GM18867 (cell line): Measurements from ENCODE around the gene GRPEL1.
"Not testable (repeated sequence)": the region's sequence is repeated elsewhere in the genome, so short reads cannot be mapped to it uniquely, and the experiment has no call there.

ENCODE experiments used
- ATAC-seq: cut with Tn5 transposase; IDR thresholded peaks from one replicate; pipeline ENCODE4 v1.9.1; 2021; ENCODE audit warnings: mild to moderate bottlenecking, moderate library complexity; ENCODE audit not compliant: unreplicated experiment

GRPEL1 gene

DNA sequence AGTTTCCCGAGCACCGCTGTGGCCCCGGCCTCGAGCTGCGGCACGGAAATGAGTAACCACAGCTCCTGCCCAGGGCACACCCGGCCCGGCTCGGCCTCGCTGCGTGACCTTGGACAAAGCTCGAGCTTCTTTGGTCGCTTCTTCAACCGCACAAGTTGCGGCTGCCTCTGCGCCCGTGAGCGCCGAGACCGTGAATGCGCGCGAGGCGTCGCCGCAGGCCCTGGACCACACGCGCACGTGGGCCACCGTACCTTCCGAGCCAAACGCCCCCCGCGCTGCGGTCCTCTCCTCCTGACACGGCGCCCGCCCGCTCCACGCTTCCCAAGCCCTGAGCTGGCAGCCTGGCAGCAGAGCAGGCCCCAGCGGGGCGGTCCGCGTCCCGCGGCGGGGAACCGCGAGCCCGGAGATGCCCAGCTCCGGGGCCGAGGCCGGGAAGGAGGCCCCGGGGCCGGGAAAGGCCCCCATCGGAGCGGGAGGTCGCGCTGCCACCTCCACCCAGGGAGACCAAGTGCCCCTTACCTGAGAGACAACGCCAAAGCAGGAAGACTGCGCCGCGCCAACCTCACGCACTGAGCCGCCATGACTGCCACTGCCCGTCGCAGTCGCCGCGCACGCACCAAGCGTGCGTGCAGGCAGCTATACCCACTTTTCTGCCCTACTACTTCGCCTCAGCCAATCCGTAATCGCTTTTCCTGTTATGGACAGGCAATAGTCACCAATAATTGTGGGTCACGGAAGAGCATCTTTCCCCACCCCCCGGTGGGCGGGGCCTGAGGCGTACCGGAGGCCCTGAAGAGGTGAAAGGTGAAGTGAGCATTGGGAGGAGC is at the start of gene GRPEL1:
GRPEL1 (minus strand) TSS at position 613 of the 827 bp plus-strand sequence; CDS start at position 581, 32 bp downstream.
- ATAC-seq = peak; percentile 90

DNA sequence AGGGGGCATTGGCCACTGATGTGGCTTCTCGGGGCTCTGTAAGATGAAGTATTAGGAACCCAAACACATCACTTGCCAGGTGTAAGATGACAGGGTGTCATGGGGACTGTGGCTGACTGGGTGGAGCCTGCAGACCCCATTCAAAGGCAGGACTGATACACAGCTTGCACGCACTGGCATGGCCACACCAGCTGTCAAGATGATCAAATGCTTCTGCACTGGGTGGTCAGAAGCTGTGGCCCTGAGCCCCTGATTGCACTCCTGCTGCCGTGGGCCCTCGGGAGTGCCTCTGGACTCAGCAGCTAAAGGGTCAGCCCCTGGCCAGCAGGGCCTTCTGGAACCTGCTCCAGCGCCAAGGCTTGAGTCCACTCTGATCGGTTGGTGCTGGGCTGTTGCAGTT is 48.8 kb upstream of the GRPEL1 start:
- ATAC-seq = no peak

DNA sequence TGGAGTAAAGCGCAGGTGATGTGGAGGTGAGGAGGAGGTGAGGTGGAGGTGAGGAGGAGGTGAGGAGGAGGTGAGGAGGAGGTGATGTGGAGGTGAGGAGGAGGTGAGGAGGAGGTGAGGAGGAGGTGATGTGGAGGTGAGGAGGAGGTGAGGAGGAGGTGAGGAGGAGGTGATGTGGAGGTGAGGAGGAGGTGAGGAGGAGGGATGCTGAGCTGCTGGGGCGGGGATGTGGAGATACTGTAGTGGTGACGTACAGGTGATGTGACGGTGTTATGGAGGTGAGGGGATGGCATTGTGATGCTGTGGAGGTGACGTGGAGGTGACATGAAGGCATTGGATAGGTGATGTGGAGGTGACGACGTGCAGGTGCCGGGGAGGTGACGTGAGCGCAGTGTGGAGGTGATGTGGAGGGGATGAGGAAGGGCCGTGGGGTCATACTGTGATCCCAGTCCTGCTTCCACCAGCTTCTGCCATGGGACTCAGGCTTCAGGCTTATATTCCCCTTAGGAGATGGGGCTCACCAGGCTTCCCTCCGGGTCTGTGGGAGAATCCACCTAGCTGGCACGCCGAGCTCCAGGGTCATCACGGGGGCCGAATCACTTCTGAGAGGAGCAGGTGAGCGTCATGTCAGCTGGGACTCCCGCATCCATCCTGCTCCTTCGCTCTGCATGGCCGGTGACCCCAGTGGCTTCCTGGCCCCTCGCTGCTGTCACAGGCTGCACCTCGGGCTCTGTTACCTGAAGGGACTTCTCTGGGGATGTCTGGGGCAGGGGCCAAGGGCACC is 47.9 kb upstream of the GRPEL1 start:
- ATAC-seq = no peak

DNA sequence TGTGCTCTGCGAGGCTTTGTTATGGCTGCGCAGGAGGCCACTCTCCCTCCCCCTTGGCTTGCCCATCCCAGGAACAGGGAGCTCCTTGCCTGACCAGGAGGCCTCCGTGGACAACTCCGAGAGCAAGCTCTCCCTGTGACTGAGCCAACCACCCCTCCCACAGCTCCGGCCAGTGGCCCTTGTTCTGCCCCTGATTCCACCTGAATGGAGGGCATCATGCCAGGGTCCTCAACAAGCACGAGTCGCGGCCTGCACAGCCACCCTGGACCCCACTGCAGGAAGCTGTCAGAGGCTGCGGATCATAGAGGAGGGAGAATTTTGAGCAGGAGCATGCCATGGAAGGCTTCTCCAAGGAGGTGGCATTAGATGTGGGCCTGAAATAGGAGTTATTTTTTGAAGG is 44.8 kb upstream of the GRPEL1 start:
- no peak for ATAC-seq

DNA sequence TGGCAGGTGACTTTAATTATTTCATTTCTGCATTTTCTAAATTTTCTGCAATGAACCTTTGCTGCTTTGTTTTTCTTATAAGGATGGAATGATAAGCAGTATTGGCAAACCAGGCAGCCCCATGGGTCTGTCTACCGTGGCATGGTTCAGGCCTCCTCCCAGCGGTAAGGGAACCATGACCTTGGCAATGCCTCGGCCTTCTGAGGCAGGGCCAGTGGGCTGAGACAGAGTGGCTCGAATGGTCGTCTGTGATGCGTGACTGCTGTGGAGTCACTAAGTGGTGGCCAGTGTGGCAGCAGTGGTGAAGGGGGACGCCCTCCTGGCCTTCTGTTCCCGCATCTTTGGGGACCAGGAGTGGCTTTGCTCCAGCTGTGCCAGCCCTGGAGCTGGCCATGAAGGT is 43.6 kb upstream of the GRPEL1 start:
- no peak for ATAC-seq

DNA sequence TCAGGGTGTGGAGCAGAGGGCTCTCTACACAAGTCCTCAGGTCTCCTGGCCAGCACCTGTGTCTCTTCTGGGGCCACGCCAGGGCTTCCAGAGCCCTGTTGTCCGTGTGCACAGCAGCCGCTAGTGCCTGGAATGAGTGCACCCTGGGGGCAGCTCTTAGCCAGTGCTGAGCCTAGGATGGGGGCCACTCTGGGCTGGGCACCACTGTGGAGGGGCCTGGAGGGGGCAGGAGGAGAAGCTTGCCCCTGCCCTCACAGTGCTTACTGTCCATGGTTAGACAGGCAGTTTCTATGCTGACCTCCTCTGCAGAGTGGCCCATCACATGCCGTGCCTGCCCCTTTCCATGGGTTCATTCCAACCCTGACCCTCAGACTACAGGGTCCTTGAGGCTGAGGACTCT is 42.7 kb upstream of the GRPEL1 start:
- no peak for ATAC-seq

DNA sequence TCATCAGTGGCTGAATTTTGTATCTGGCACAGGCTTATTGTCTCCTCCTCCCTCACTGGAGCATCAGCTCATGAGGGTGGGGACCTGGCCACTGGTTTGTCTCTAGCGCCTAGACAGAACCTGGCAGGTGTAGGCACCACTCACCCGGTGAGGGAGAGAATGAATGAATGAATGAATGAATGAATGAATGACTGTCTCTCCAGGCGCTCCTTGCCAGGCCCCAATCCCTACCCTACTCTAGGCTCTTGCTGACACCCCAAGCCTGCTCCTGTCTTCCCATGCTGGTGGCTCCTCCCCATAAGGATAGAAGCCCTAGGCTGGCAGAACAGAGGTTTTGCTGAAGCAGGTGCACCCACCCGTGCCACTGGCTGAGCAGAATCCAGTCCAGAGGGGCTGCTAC is 41.3 kb upstream of the GRPEL1 start:
- no peak for ATAC-seq

DNA sequence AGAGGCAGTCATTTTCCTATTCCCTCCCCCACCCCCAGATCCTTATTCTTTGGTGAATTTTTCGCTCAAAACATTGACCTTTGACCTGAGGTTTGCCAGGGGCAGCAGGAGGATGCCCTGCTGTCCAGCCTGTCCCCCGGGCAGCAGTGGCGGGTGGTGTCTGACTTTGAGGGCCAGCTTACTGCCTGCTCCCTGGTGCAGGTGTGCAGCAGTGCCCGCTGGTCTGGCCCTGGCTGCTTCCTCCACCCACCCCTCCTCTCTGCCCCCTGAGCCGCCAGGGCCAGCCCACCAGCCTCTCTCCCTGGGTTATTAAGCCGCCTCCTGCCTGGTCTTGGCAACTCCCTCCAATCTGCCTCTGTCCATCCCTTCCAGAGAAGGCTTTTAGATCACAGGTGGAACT is 40.8 kb upstream of the GRPEL1 start:
- no peak for ATAC-seq

DNA sequence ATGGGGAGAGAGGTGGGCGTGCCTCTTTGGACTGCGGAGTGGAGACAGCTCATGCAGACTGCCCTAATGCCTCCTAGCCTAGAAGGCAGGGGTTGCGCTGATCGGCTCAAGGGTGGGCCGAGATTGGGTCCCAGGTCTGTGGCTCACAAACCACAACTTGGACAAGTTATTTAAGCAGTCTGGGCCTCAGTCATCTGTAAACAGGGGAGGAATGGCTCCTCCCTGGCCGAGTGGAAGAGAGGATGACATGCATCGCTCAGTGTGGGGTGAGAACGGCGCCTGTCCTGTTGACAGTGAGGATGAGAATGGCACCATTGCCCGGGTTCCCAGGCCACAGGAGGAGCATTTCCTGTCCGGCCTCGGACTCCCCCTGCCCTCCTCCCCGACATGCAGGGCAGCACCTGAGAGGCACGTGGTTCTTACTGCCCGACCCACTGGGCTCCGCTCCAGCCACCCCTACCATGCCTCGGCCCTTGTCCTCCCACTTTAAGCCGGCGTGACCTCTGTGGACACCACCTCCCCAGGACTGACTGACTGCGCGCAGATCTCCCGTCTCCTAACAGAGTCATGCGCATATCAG is 40.3 kb upstream of the GRPEL1 start:
- no peak for ATAC-seq

DNA sequence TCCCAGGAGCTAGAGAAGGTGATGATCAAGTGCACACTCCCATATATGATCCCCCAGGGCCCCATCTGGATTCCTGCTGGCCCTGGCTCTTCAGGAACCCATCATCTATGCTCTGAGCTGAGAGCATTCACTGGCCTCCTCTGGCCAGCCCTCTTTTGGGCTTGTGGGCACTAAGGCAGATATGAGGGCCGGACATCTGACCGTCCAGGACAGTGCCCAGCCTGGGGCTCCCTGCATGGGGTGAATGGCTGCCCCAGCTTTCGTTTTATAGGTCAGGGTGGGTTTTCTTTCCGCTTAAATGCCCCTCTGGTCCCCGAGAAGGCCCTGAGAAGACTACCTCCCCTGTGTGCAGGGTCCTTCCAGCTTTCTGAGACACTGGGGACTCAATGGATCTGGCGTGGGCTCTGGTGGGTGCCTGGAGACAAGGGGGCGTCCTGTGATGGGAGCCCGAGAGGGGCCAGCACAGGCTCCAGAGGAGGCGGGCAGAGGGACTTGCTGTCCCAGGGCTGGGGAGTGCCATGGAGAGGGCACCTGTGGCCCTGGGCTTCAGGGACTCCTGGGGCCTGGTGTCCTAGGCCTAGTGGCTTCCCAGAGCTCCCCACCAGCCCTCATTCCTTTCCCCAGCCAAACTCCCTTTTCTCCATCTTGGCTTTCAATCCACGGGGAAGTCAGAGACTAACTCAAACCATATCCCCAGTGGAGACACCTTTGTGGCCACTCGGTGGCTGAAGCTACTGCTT is 39.5 kb upstream of the GRPEL1 start:
- ATAC-seq = no peak

DNA sequence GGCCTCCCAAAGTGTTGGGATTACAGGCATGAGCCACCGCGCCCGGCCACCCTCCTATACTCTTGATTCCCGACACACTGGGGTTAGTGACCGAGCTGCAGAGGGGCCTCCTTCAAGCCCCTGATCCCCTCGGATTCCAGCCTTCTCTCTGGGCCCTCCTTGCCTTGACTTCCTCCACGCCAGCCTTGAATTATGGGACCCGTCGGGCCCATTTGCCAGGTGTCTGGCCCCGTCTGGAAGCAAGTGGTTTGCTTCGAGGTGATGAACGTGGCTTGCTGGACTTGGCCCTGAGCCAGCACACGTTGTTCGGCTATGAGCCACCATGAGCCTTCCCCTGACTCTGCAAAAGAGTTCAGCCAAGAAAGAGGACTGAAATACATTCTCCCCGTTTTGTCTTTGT is 37.4 kb upstream of the GRPEL1 start:
- ATAC-seq = no peak

DNA sequence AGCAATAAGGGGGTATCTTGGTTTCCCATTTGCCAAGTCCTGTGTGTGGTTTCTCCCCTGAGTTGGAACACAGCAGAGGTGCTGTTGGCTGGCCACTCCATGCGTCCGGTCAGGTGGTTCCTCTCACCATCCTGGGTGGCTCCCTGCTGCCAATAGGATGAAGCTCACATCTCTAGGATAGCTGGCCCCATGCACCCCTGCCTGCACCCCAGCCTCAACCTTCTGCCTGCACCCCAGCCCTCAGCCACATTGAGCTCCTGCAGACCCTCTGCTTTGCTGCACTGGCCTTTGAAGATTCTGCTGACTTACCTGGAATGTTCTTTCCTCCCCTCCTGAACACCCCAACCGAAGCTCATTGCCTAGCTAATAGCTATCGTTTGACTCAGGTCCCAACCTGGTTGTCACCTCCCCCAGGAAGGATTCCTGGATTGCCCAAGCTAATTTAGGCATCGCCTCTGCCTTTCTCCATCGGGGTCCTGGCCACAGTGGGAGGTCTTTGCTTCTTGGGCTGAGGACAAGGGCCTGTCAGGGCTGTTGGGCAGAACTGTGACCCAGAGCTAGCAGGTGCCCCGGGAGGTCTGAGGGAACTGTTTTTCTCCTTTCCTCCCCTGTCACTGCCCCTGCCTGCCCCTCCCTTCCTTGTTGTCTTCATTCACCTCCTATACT is 36.6 kb upstream of the GRPEL1 start:
- no peak for ATAC-seq

DNA sequence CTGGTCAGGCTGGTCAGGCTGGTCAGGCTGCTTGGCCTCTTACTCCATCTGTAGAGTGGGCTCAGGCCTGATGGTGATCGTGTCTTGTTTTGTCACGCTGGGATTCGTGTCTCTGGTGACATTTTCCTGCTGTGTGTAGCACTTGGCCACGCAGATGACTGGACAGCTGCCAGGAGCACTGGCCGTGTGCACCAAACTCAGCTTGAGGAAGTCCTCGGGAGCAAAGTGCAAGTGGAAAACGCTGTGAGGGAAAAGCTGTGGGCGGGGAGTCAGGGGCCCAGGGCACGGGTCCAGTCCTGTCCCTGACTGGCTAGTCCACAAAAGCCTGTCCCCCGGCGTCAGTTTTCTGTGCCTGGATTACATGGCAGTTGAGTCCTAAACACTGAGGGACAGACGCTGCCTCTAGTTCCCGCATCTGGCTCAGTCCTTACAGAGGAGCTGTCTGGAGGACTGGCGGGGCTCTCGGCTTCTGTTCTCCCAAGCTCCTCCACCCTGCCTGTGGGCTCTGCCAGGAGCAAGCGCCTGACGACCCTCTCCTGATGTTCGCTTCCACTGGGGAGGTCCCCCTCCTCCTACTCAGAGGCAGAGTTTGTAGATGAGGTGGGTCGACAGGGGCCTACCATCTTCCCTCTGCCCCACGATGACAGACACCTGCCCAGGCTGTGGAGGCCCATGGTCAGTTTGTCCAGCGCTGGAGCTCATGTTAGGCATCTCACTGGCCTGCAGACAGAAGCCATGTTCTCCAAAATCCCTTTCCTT is 35.9 kb upstream of the GRPEL1 start:
- ATAC-seq = no peak

DNA sequence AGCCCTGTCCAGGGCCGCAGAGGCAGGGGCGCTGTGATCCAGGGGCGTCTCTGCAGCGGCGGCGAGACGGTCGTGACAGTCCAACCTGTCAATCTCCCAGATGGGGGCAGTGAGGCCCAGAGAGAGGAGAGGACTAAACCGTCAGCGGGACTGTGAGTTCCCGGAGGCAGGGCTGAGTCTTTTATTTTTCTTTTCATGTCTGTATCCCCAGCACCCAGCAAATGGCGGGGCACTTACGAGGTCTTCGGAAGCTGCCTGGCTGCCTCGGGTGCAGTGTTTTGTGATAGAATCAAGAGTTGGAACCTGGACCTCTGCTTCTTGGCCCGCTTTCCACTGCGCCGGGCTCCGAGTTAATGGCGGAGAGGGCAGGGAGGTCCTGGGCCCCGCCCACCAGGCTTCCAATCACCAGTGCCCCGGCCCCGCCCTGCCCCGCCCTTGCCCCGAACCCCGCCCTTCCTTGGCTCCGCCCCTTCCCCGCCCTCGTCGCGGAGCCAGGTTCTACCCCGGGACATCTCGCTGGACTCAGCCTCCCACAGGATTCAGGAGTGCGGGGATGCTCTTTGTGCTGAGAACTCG is 35.3 kb upstream of the GRPEL1 start:
- peak; percentile 85 for ATAC-seq

DNA sequence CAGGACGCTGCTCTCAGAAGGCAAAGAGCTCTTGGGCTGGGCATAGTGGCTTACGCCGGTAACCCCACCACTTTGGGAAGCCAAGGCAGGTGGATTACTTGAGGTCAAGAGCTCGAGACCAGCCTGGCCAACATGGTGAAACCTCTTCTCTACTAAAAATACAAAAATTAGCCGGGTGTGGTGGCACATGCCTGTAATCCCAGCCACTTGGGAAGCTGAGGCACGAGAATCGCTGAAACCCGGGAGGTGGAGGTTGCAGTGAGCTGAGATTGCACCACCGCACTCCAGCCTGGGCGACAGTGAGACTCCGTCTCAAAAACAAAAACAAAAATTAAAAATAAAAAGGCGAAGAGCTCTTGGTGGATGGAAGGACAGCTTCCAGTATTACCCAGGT is 34.6 kb upstream of the GRPEL1 start:
- not testable (repeated sequence) for ATAC-seq

DNA sequence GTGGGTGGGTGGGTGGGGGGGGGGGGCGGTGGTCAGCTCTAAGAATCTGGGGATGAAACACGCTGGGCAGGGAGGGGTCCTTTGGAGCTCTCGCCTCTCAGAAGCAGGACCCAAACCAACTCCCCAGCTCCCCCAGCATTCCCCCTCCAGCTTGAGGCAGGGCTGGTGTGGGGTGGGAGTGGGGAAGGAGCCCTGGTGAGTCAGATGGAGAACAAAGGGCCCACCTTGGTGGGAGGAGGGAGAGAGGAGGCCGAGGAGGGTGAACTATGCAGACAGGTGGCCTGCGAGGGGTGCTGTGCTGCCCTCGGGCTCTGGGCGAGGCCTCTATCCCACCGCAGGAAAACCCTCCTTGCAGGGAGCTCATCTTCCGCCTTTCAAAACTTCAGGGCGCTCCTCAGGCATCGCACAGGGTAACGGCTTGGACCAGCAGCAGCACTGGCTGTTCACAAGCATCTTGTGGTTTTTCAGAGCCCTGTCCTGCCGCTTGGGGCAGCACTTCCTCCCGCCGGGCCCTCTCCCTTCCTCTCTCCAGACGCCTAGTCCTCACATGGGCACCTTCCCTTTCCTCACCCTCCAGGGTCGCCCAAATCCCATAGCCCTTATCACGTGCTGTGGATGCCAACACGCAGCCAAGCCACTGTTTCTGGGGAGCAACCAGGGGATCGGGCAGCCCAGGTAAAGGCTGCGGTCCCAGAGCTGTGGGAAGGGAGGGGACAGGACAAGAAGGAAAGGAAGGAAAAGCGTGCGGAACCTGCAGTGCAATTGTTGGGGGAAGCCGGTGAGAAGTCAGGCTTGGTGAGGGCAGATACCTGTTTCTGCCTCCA is 34.0 kb upstream of the GRPEL1 start:
- ATAC-seq = peak; percentile 58

DNA sequence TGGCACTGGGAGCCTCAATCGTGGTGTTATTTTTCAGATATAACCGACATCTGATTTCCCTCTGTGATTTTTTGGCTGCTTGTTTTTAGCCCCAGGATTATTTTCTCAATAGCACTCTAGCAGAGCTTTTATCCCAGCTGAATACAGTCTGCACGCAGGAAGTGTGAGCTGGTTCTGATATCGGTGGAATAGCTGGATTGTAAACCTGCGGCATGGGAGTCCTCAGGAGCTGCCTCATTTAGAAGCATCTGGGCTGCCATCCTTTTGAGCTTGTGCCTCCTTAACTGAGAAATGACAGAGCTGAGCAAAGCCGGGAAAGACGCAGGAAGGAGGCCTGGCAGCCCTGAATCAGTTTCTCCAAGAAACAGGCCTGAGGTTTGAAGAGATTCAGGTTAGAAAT is 28.4 kb upstream of the GRPEL1 start:
- no peak for ATAC-seq

DNA sequence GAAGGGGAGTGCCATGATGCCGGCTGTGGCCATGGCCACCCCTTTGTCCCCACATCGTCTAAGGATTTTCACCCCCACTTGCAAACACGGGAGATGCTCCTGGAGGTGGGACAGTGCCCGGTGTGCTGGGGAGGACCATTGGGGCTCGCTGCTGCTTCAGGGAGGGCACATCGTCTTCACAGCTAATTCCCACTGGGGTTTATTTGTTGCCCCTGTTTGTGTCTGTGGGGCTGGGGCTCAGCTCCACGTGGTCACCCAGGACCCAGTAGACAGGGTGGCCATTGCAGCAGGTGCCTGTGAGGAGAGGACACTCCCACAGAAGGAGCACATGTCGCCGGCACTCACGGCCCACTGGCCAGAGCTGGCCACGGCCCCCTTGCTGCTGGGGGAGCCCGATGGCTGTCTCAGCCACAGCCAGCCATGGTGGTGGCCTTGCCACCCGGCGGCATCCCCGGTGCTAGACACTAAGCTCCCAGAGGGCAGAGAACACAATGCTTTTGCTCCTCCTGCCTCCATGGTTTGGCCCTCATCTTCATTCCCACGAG is 27.8 kb upstream of the GRPEL1 start:
- no peak for ATAC-seq
